Right hindlimb (tissue), 1 donor: ENCODE data around the gene LACTB.
"Not testable (repeated sequence)": the region's sequence is repeated elsewhere in the genome, so short reads cannot be mapped to it uniquely, and the experiment has no call there.

Source experiments
- DNase-seq: peaks from one replicate; pipeline ENCODE4 v3.0.0-alpha.2; 2018

Gene LACTB

DNA sequence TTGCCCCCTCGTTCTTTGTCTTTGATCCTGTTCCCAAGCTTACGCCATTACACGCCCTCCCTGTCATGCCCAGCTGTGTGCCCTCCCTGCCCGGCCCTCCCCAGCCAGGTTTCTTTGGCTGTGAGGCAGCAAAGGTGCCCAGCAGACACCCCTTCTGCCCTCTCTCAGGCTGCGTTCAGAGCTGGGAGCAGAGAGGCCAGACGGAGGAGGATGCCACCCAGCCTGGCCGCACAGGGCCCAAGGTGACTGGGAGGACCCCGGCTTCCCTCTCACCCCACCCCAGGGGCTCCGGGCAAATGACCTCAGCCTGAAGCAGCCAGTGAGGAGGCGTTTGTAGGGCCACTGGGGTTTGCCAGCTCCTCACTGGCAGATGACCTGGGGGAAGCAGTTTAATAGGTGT is 30.8 kb upstream of the LACTB start:
- DNase-seq = no peak

DNA sequence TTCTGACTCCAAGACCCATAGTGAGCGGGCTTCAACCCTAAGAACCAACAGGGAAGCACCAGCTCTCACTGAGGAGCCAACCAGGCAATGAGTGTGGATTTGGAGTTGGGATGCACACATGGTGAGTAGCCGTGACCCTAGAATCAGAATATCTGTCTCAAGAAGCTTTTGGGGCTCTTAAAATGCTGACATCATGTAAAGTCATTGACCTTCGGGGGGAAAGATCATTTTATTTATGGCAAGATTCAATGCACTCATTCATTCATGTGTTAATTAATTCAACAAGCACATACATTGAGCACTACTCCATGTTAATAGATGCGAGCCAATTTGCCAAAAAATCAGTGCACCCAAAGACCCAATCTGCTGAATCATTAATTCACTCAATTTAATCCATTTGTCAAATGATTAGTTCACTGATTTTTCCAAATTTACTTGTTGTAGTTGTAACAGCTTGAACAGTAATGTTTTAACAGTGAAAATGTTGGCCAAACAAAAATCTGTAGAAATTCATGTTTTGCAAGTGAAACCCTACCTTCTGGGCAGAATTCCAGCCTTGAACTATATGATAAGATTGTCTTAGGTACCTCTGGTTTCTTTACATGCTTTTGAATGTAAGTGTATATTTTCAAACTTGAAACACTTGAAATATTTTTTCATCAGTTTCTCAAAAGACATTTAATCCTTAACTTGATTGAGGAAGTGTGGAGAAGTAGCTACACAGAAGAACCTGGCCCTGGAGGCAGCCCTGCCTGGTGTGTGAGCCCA is 29.8 kb upstream of the LACTB start:
- DNase-seq = no peak

DNA sequence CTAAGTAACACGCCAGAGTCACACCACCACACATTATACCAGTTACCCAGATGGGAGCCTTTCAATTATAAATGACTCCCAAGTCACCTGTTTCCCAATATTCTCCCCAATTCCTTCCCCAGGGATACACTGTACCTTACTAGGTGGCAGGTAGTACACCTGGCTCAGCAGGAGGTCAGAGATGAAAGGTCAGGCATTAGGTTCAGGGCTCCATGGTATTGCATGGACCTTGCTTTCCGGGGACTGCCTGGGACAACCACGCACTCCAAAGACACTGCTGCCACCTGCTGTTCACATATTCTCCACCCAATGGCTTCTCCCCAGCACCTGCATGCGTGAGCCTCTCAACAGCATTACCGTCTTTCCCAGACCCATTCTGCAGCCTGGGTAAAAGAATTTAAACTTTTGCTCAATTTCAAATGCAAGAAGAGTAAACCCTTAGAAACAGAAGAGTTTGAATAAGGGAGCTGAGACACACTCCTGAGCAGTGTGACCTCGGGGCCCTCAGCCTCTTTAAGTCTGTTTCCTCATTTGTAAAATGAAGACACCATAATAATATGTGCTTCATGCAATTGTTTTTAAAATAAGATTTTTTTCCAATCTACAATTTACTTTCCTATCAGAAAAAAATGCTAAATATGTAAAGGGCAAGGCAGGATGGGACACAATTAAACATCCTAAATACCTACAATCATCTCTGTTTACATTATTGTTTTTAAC is 28.0 kb upstream of the LACTB start:
- DNase-seq = peak; percentile 85

DNA sequence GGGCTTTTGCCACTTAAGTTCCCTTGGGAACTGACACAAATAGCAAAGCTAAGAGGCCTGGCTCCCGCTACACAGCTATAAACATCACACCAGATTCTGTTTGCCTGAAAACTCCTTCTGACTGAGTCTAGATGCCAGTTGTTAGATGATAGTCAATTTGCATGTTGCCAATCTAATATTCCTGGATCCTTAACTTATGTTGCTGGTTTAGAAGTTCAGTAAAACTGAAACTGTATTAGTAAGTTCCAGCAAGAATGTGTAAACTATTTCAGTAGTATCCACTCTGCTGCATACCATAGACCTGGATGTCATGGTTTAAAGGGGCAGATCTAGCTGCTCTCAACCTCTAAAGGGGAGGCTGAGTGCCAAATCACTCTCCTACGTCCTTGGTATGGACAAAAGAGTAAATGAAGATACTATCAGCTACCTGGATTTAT is 27.1 kb upstream of the LACTB start:
- no peak for DNase-seq

DNA sequence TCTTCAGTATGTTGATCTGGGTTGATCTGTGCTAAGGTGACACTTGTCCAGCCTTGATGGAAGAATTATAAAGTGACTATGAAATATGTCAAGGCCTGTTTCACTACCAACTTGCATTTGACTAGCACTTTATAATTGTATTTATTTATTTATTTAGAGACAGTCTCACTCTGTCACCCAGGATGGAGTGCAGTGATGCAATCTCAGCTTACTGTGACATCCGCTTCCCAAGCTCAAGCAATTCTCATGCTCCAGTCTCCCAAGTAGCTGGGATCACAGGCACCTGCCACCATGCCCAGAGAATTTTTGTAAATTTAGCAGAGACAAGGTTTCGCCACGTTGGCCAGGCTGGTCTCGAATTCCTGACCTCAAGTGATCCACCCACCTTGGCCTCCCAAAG is 25.5 kb upstream of the LACTB start:
- DNase-seq = no peak

DNA sequence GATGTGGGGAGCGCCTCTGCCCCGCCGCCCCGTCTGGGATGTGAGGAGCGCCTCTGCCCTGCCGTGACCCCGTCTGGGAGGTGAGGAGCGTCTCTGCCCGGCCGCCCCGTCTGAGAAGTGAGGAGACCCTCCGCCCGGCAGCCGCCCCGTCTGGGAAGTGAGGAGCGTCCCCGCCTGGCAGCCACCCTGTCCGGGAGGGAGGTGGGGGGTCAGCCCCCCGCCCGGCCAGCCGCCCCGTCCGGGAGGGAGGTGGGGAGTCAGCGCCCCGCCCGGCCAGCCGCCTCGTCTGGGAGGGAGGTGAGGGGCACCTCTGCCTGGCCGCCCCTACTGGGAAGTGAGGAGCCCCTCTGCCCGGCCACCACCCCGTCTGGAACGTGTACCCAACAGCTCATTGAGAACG is 22.8 kb upstream of the LACTB start:
- not testable (repeated sequence) for DNase-seq

DNA sequence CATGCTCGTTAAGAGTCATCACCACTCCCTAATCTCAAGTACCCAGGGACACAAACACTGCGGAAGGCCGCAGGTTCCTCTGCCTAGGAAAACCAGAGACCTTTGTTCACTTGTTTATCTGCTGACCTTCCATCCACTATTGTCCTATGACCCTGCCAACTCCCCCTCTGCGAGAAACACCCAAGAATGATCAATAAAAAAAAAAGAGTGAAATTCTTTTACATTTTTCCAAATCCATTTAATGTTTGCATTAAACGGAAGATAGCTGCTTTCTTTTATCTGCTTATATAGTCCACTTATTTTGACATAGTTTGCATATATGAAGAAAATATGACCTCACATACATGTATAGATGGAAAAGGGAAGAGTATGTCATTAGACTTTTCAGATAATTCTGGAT is 22.1 kb upstream of the LACTB start:
- not testable (repeated sequence) for DNase-seq

DNA sequence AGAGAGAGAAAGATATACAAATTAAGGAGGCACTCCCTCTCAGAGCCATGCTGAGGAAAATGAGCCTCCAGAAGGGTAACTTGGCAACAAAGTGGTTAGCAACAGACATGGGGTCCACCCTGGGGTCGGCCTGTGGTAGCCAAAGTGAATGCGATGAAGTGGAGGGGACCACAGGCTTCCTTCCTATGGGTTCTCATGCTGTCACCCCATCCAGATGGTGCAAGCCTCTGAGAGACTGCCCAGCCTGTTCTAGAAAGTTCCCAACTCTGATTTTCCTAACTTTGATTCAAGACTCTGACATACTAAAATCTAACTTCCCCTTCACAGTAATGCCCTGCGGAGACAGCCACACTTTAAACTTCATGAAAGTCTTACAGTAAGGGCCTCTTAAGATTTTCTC is 18.2 kb upstream of the LACTB start:
- DNase-seq = no peak

DNA sequence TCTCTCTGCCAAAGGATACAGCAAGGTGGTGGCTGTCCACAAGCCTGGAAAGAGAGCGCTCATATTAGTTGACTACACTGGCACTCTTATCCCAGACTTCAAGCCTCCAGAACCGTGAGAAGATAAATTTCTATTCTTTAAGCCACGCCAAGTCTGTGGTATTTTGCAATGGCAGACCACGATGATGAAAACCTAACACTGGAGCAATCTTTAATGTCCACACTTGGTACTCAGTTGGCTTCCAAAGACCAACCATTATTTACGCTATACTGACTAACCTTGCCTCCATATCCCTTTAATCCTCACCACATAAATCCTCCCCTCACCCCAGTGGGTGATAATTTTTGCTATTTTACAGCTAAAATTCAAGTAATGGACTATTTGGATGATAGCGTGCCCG is 16.9 kb upstream of the LACTB start:
- DNase-seq = no peak

DNA sequence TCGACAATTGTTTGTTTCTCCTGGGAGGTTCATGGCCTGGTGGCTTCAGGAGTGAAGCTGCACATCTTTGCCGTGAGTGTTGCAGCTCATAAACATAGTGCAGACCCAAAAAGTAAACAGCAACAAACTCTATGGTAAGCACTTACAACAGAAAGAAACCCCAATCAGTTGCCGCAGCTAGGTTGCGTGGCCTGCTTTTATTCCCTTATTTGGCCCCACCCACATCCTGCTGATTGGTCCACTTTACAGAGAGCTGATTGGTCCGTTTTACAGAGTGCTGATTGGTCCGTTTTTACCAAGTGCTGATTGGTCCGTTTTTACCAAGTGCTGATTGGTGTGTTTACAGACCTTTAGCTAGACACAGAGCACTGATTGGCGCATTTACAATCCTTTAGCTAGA is 16.3 kb upstream of the LACTB start:
- not testable (repeated sequence) for DNase-seq

DNA sequence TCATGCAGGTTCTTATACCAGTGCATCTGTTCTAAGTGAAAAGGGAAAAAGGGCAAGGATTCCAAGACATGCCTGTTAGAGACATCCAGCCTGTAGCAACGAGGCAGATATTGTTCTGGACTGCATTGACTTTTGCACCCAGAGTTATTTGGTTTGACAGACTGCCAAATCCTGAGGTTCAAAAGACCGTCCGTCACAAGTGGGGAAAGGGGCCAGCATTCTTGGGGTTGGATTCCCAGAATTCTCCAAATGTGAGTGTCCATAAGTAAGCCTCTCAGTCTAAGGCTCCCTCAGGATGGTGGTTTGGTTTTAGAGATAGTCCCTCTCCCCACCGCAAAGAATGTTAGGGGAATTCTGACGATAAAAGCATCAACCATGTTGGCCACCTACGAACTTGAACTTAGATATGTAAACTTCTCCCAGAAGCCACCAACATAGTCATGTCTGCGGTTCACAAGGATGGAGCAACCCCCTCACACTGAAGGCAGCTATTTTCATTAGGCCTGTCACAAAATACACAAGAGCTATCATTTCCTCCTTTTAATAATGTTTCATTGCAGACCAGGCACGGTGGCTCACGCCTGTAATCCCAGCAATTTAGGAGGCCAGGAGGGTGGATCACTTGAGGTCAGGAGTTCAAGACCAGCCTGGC is 13.6 kb upstream of the LACTB start:
- peak; percentile 71 for DNase-seq

DNA sequence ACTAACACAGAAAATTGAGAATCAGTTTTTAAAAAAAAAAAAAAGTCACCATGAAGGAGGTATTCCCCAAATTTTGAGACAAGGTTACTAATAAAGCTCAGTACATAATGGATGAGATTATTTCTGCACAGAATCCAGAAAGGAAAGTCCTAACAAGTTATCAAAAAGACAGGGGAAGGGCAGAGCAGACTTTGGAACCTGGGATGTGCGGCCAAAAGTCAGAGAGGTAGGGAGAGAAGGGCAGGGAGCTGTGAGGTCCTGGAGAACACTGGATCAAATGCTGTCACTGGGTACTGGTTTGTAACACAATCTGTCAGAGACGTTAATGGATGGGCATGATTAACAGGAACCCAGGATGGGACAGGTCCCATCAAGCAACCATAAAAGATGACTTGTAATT is 12.2 kb upstream of the LACTB start:
- DNase-seq = no peak

DNA sequence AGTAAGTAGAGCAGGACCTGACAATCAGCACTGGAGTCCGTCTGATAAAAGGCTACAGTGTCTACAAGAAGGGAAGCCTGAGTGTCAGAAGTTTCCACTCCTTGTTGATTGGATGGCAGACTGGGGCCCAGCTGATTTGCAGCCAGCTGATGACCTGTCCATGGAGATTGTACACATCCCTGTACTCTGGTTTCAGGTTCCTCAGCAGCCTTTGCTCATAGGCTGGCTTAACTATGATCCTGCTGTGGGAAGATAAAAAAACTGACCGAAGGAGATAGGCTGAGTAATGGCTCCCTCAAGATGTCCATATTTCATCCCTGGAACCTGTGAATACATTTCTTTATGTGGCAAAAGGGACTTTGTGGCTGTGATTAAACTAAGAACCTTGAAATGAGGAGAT is 11.7 kb upstream of the LACTB start:
- DNase-seq = no peak

DNA sequence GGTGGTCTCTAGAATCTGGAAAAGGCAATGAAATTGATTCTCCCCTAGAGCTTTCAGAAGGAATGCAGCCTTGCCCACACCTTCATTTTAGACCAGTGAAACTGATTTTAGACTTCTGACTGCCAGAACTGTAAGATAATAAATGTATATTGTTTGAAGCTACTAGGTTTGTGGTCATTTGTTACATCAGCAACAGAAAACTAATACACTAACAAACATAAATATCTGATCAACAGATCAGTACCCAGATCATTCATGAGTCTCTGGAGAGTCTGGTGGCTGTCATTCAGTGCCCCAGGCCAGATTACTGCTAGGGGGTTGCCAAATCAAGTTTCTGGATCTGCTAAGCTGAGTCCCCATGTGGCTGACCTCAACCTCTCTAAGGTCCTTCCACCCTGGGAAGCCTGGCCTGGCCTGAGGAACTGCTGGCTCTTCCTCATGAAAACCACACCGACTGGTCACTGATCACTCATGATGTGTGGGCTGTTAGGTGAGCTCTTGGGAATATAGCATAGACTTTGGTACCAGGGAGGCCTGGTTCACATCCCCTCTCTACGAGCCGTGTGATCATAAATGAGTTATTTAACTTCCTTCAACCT is 11.1 kb upstream of the LACTB start:
- no peak for DNase-seq

DNA sequence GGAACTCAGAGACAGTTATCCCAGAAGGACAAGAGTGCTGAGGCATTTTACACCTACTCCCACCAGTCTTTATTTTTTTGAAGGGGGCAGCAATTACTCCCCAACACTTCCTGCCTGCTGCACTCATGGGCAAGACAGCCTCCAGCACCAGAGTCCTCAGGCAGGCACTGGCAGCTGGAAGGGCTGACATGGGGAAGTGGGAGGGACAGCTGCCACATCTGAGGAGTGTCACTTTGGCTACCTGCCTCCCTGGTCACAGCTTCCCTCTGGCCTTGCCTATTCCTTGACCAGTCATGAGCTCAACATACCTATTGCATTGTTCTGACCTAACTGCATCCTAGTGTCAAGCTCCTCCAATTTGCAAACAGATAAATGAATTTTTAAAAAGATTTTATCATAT is 10.2 kb upstream of the LACTB start:
- DNase-seq = no peak

DNA sequence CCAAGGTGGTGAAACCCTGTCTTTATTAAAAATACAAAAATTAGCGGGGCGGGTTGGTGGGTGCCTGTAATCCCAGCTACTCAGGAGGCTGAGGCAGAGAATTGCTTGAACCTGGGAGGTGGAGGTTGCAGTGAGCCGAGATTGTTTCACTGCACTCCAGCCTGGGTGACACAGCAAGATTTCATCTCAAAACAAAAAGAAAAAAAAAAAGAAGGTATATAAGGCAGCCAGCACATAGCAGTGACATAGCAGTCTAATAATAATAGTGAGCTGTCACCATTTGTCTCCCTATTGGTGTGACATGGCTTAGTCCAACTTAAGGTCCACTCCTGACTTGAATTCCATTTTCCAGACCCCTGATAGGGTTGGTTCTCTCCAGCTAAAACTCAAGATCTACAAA is 8.8 kb upstream of the LACTB start:
- no peak for DNase-seq

DNA sequence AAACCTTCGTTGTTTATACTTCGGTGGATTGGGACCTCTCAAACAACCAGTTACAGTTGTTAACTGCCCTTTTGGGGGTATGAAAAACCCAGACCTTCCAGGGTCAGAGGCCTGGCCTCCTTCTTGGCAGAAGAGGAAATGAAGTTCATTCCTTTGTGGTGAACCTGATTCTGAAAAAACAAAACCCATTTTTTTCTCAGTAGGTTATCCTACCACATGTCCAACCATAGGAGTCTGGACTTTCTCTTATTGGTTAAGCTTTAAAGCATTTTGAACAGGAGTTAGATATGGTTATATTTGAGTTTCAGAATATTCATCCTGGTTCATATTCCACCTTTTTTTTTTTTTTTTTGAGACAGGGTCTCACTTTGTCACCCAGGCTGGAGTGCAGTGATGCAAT is 7.2 kb upstream of the LACTB start:
- no peak for DNase-seq

DNA sequence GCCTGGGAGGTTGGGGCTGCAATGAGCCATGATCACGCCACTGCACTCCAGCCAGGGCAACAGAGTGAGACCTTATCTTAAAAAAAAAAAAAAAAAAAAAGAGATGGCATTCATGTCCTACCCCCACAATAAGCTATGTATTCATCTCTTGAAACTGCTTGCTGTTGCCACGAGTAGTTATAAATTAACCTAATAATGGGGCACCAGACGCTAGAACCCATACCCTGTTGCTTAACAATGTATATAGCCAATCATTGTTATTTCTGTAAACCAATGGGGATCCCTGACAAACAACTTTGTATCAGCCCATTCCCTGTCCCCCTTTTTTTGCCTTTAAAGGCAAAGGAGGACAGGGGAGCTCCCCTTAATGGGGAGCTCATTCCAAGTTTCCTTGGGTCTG is 2.8 kb upstream of the LACTB start:
- DNase-seq = no peak

DNA sequence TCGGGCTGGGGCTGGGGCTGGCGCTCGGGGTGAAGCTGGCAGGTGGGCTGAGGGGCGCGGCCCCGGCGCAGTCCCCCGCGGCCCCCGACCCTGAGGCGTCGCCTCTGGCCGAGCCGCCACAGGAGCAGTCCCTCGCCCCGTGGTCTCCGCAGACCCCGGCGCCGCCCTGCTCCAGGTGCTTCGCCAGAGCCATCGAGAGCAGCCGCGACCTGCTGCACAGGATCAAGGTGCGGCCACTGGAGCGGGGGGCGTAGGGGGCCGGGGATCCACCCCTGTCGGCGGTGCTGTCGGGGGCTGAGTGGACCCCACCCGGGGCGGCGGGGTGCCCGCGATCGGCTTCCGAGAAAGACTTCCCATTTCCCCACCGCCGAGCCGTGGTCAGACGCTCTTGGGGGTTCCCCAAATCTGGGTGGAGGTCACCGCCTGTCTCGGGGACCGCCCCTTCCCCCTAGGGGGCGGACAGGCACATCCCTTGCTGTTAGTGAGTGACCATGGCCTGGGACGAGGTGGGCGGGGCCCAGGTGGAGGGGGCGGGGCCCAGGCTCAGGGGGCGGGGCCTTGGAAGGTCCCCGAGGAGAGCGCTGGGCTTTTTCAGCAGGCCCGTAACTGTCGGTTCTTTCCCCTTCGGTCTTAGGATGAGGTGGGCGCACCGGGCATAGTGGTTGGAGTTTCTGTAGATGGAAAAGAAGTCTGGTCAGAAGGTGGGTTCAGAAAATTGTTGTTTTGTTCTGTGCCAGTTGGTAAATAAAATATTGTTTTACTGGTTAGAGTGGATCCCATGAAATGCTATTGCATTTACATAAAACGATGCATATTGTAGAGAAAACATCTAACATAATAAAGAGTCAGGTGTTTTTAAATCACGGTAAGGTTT is 578 bp downstream of the LACTB start:
- DNase-seq = peak; percentile 86

DNA sequence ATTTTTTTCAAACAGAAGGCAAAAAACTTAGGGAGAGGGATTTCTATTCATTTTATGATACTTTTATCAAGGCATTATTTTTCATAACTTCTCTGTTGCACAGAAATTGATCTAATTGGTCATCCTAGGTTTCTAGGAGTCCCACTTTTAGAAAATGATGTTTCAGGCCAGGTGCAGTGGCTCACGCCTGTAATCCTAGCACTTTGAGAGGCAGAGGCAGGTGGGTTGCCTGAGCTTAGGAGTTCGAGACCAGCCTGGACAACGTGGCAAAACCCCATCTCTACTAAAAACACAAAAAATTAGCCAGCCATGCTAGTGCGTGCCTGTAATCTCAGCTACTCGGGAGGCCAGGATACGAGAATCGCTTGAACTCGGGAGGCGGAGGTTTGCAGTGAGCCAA is 2.8 kb downstream of the LACTB start:
- no peak for DNase-seq

DNA sequence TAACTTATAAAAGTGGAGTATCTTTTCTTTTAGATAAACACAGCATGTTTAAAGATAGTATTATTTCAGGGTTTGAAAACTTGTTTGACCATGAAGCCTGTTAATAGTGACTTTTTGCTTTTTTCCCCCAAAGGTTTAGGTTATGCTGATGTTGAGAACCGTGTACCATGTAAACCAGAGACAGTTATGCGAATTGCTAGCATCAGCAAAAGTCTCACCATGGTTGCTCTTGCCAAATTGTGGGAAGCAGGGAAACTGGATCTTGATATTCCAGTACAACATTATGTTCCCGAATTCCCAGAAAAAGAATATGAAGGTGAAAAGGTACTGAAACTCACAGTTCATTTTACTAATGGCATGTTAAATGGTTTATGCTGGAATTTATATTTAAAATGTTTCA is 5.1 kb downstream of the LACTB start:
- no peak for DNase-seq

DNA sequence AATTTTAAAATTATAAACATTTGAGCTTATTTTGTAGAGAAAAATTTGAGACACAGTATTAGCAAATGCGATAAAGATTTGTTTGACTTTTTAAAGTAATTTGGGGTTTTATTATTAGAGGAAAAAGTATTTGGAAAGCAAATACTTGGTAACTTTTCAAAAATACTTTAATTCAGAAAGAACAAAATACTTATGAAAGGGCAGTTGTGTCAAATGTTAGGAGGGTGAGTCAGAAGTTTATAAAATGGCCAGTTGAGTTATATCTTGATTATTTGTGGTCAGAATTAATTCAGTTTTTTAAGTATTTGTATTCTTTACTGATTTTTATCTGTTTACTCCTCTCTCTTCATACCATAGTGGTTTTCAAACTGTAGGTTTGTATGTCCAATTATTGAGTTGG is 12.1 kb downstream of the LACTB start:
- DNase-seq = no peak
